Lower leg skin (tissue), 4 donors: Measurements from ENCODE around the gene PPL. TPM values are rescaled to one million over a fixed set of nuclear protein-coding genes. Genes with fewer than 3 reads are reported as not detected.

Source experiments
- DNase-seq, 2 donors: peaks; one replicate each; pipeline ENCODE4 v3.0.0-alpha.2; 2019; ENCODE audit warnings: low spot score in 2 of 2
- H3K4me3 ChIP-seq: fragments of 200-600 bp; sonication (generic); 2 replicates; pipeline ENCODE4 v1.5.1; 2017; ENCODE audit warnings: mild to moderate bottlenecking, low read depth; ENCODE audit not compliant: poor library complexity, severe bottlenecking
- CTCF ChIP-seq, 3 donors: fragments of 450-650 bp; IDR thresholded peaks; one replicate each; pipeline ENCODE4 v1.5.1; 2016; ENCODE audit warnings: antibody characterized with exemption in 3 of 3, mild to moderate bottlenecking in 3 of 3, moderate library complexity in 2 of 3
- POLR2A ChIP-seq, 2 donors: fragments of 450-650 bp; IDR thresholded peaks; one replicate each; pipeline ENCODE4 v1.6.1; 2016 to 2017; ENCODE audit warnings: antibody characterized with exemption in 2 of 2, mild to moderate bottlenecking in 1 of 2, moderate library complexity in 1 of 2
- WGBS, 2 donors: methylation state at CpG; one replicate each; pipeline ENCODE4 v1.1.5; 2018; 5-methylcytosine and 5-hydroxymethylcytosine counted together
- intact Hi-C: fragments of 100-400 bp; cut with DNase I; formaldehyde crosslinking; loops from one replicate; pipeline ENCODE4 v1.15.0; 2023; ENCODE audit warnings: low total_unique reads
- total RNA-seq, 4 donors: library from RNA; depleted of rRNA; stranded (reverse); fragments of >200 nt; gene quantifications; one replicate each; pipeline ENCODE4 v1.1.0, GENCODE V29; 2016

The PPL gene
- total RNA-seq, 4 donors from 2014 or later, result 445 to 545 (median 495) TPM

DNA sequence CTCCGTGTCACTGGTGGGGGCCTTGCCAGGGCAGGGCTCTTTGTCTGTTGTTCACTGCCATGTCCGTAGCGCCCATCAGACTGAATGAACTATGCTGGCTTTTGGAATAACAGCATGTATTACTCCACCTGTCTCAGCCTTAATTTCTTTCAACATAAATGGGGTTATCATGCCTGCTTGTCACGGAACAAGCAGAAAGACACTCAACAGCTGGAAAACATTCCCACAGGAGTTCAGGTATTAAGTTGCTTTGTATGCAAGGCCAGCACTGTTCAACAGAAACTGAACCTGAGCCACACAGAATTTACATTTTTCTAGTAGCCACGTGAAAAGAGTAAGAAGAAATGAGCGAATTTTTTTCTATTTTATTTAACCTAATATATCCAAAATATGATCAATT lies 13.1 kb downstream of the PPL start:
- H3K4me3 ChIP-seq, result no peak overlapping the region
- no peak for DNase-seq
- 64 to 65% methylated on average over 6 of the region's 6 CpGs for WGBS, 2 donors
- intact Hi-C loops, result no loop called here
- TF ChIP-seq CTCF (IDR thresholded peaks at IDR 0.05) (no peak), POLR2A (IDR thresholded peaks at IDR 0.05) (no peak)

GRCh38 chr16:4922721-4923342 lies 14.1 kb downstream of the PPL start:
- TF ChIP-seq POLR2A (IDR thresholded peaks at IDR 0.05) (no peak), CTCF (IDR thresholded peaks at IDR 0.05) (no peak)
- intact Hi-C loops, result no loop called here
- H3K4me3 ChIP-seq, result no peak overlapping the region
- DNase-seq, result no peak
- WGBS, 2 donors, result 40 to 49% methylated on average over 17 to 18 of the region's 18 CpGs

GRCh38 chr16:4920826-4921225 lies 16.1 kb downstream of the PPL start:
- H3K4me3 ChIP-seq, result no peak overlapping the region
- WGBS, 2 donors, result 80 to 90% methylated on average over 5 of the region's 5 CpGs
- TF ChIP-seq POLR2A (IDR thresholded peaks at IDR 0.05), result no peak
- no peak for TF ChIP-seq CTCF (IDR thresholded peaks at IDR 0.05)
- DNase-seq, result no peak
- intact Hi-C loops, result no loop called here

DNA sequence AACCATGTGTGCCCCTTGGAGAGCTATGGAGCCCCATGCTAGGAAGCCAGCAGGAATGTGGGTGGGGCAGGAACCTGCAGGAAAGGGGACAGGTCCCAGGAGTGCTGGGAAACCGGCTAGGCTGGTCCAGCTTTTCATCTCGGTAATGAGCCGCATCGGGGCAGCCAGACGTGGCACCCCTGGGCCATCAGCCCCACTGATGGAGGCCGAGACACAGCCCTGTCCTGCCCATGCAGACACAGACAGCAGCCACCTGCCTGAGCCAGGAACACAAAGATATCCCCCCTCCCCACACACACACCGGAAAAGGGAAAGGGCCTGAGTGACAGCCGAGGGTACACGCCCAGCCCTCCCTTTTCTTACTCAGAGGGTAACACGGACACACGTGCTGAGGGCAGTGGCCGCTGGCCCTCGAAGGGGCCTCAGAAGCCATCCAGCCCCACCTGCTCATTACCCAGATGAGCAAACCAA lies 18.1 kb downstream of the PPL start:
- DNase-seq, result peak in 1 of 2 donors; percentile 38
- no peak overlapping the region for H3K4me3 ChIP-seq
- no peak for TF ChIP-seq CTCF (IDR thresholded peaks at IDR 0.05)
- no peak for TF ChIP-seq POLR2A (IDR thresholded peaks at IDR 0.05)
- intact Hi-C loops, result no loop called here
- 25 to 36% methylated on average over 9 to 13 of the region's 13 CpGs for whole genome bisulfite sequencing, 2 donors

DNA sequence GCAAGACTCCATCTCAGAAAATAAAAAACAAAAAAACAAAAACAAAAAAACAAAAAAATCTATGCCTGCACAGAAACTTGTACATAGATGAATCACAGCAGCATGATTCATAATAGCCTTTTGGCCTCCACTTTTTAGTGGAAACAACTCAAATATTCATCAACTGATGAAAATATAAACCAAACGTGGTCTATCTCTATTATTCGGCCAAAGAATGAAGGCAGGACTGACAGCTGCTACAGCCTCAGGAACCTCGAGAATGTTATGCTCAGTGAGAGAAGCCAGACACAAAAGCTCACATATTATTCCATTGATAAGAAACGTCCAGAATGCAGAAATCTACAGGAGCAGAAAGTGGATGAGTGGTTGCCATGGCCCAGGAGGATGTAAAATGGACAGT lies 19.8 kb downstream of the PPL start:
- H3K4me3 ChIP-seq, result no peak overlapping the region
- intact Hi-C loops, result no loop called here
- DNase-seq, result no peak
- 43 to 50% methylated on average over 4 of the region's 4 CpGs for WGBS, 2 donors
- TF ChIP-seq POLR2A (IDR thresholded peaks at IDR 0.05), result no peak
- TF ChIP-seq CTCF (IDR thresholded peaks at IDR 0.05), result no peak

- intact Hi-C loops, result no loop called here
- no peak overlapping the region for H3K4me3 ChIP-seq
- DNase-seq, result no peak
- WGBS, 2 donors, result 63 to 70% methylated on average over 9 to 10 of the region's 11 CpGs
- TF ChIP-seq CTCF (IDR thresholded peaks at IDR 0.05) (no peak), POLR2A (IDR thresholded peaks at IDR 0.05) (no peak)
Measured at GRCh38 chr16:4915226-4915761, 21.7 kb downstream of the PPL start.
